ENCODE measurements around the gene SLC35B1.

The SLC35B1 gene

GRCh38 chr17:49670002-49670401, 37.8 kb downstream of the SLC35B1 start:
- no peak for DNase-seq

- no peak for DNase-seq
Observed at GRCh38 chr17:49667854-49668253, 39.9 kb downstream of the SLC35B1 start.

GRCh38 chr17:49664706-49665211, 43.0 kb downstream of the SLC35B1 start:
- no peak for DNase-seq

- no peak for DNase-seq
Observed at GRCh38 chr17:49659661-49660382, 47.9 kb downstream of the SLC35B1 start.

GRCh38 chr17:49656247-49656646, 51.5 kb downstream of the SLC35B1 start:
- DNase-seq = no peak

Measured in CD4-positive, alpha-beta T cell treated with Interleukin-17A for 4 hours (primary cell).